ENCODE measurements around the gene CSNK1A1L.

CSNK1A1L gene

GRCh38 chr13:37105251-37105714 is at the start of gene CSNK1A1L:
CSNK1A1L (minus strand) TSS chr13:37105664; CDS start chr13:37105256, 408 bp downstream.
- DNase-seq: no peak

- DNase-seq: no peak
Observed at GRCh38 chr13:37149380-37149779, 43.9 kb upstream of the CSNK1A1L start.

- DNase-seq: no peak
Observed at GRCh38 chr13:37148501-37148900, 43.0 kb upstream of the CSNK1A1L start.

- no peak for DNase-seq
Observed at GRCh38 chr13:37144661-37145060, 39.2 kb upstream of the CSNK1A1L start.

DNA sequence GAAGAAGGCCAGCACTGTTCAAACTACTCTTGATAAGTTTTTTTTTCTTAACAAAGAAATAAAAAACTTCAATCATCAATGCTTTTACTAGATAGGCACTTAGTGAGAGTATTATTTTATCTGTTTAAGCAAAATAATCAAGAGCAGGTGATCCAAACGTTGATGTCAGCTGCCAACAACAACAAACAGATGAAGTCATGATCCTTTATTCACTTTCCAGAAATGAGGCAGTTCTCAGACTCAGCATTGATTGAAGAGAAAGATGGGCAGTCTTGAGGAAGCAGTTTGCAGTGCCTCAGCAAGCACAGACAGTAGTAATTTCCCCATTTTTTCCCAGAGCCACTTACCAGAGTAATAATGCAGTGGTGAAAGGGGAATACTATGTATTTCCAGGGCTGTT is 38.4 kb upstream of the CSNK1A1L start:
- no peak for DNase-seq

- no peak for DNase-seq
Observed at GRCh38 chr13:37142877-37143276, 37.4 kb upstream of the CSNK1A1L start.

GRCh38 chr13:37141011-37141410 is 35.5 kb upstream of the CSNK1A1L start:
- no peak for DNase-seq

DNA sequence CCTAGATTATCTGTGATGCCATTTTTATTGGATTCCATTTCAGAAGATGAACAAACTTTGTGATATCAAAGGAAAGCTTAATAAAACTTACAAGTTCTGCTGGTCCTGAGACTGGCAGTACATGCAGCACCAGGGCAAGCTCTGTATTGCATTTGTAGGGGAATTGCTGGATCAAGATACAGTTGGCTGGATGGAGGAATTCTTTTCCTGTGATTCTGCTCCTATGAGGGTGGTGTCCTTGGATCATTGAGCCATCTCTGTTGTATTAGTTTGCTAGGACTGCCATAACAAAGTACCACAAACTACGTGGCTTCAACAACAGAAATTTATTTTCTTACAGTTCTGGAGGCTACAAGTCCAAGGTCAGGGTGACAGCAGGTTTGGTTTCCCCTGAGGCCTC is 33.9 kb upstream of the CSNK1A1L start:
- DNase-seq: no peak

- no peak for DNase-seq
Observed at GRCh38 chr13:37138926-37139325, 33.5 kb upstream of the CSNK1A1L start.

- no peak for DNase-seq
Observed at GRCh38 chr13:37138169-37138568, 32.7 kb upstream of the CSNK1A1L start.

GRCh38 chr13:37136633-37137032 is 31.2 kb upstream of the CSNK1A1L start:
- DNase-seq: no peak

GRCh38 chr13:37136187-37136586 is 30.7 kb upstream of the CSNK1A1L start:
- DNase-seq: no peak

- DNase-seq: no peak
Observed at GRCh38 chr13:37134411-37135041, 29.1 kb upstream of the CSNK1A1L start.

DNA sequence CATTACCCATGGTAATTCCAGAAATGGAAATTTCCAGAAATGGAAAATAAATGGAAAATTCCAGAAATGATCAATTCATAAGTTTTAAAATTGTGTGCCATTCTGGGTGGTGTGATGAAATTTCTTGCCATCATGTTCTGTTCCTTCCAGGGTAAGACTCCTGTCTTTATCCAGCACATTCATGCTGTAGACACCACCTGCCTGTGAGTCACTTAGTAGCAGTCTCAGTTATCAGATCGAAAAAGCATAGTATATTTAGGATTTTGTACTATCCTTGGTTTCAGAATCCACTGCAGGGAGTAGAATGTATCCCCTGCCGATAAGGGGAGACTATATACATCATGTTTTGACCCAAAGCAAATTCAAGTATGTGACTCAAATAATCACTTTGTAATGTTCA is 26.7 kb upstream of the CSNK1A1L start:
- DNase-seq: no peak

DNA sequence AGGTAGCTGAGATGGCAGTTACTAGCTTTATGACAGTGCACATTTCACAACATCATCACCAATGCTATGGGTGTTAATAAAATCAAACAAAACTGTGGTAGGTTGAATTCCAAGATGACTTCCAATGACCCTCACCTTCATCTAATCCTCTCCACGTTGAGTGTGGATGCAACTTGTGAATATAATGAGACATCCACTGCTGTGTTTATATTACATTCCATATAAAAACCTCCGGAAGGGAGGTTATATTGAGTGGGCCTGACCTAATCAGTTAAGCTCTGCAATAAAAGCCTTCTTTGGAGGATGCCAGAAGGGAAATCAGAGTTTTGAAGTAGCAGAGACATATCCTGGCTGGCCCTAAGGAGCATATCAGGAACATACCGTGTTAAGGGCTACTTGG is 25.6 kb upstream of the CSNK1A1L start:
- DNase-seq: no peak

- no peak for DNase-seq
Observed at GRCh38 chr13:37129866-37130265, 24.4 kb upstream of the CSNK1A1L start.

DNA sequence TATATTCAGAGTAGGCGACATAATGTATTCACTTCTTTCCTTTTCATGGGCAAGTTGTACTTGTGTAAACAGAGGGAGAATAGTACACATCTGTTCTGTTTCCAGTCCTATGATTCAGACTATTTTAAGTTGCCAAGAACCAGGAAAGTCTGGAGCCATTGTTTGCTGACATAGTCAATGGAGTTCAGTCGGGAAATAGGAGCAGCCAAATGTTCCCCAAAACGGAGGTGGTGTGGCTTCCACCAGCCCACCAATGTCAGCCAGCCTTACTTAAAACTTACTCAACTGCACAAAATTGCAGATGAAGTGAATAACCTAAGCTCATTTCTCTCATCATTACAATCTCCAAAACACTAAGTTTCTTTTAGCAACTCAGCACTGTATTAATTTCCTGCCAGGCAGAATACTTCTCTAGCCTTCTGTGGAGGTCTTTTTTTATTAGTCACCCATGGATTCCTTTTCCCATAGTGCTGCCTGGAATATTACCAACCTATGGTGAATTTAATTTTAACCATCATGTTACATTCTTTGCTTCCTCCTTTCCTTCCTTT is 22.3 kb upstream of the CSNK1A1L start:
- no peak for DNase-seq

- no peak for DNase-seq
Observed at GRCh38 chr13:37123337-37123736, 17.9 kb upstream of the CSNK1A1L start.

DNA sequence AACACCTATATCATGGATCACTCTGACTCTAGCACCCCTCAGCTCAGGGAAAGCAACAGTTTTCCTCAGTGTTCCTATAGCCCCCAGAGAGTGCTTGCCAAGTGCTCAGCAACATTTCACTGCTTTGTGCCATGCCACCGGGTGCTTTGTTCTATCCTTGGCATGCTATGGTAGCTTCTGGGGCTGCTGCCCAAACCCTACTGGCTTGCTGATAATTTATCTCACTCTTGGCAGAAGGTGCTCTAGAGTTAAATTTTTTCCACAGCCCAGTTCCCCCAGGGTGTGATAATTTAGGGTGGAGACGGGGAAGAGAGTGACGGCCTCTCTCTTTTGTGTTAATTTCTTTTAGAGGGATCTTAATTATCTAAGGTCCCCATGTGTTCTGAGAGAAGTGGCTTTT is 12.6 kb upstream of the CSNK1A1L start:
- DNase-seq: no peak

DNA sequence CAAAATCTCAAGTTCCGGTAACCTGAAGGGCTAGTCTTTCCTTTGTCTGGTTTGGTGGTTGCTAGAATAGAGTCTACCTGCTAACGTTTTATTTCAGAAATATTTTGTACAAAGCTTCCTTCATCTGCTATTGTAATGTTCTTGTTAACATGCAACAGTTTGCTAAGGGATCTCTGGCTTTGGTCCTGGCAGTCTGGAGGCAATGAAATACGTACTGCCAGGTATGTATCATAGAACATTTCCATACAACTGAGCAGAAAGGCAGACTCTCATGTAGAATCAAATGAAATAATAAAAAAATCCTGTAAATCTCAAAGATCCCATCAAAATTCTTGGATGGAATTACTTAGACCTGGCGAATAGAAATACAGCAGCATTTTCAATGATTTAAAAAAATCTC is 8.8 kb upstream of the CSNK1A1L start:
- no peak for DNase-seq

GRCh38 chr13:37113534-37113933 is 8.1 kb upstream of the CSNK1A1L start:
- no peak for DNase-seq

- DNase-seq: no peak
Observed at GRCh38 chr13:37109051-37109678, 3.7 kb upstream of the CSNK1A1L start.

DNA sequence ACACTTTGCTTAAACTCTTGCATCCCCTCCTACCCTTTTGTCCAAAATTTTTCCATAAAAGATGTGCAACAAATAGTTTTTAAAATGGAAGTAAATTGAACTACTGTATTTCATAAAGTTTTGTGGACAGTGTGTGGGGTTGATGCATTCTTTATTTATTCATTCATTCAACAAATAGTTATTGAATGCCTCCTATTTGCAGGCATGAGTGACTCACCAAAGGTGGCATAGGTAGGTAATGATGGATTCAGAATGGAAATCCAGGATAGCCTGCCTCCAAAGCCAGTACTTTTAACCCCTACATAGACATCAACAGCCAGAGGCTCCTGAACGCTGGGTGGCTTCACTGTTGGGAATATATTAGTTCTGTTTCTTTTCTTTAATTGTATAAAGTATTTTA is 2.4 kb upstream of the CSNK1A1L start:
- DNase-seq: no peak

GRCh38 chr13:37107456-37107855 is 2.0 kb upstream of the CSNK1A1L start:
- DNase-seq: no peak

- DNase-seq: no peak
Observed at GRCh38 chr13:37106642-37107041, 1.2 kb upstream of the CSNK1A1L start.

Data from activated CD4-positive, alpha-beta T cell treated with anti-CD3 and anti-CD28 coated beads, Interleukin-2, amount 50 U/mL, for 48 hours (primary cell).